H9 (cell line): ENCODE results near the gene OGFOD1. TPM values are rescaled to one million over a fixed set of nuclear protein-coding genes. Genes with fewer than 3 reads are reported as not detected.
"Not testable (repeated sequence)": the region's sequence is repeated elsewhere in the genome, so short reads cannot be mapped to it uniquely, and the experiment has no call there.

Experiments
- DNase-seq: peaks from one replicate; pipeline ENCODE4 v3.0.0-alpha.2; 2017
- H2AFZ ChIP-seq: one replicate; pipeline ENCODE4 v1.6.1; 2013; ENCODE audit warnings: mild to moderate bottlenecking, low read length, control low read depth, moderate library complexity
- H2AK5ac ChIP-seq: 2 replicates; pipeline ENCODE4 v1.6.1; 2013; ENCODE audit warnings: low read length, control low read depth, mixed read lengths; ENCODE audit not compliant: insufficient read length
- H2BK120ac ChIP-seq: one replicate; pipeline ENCODE4 v1.6.1; 2013; ENCODE audit warnings: low read depth, mild to moderate bottlenecking, low read length, control low read depth, inconsistent platforms; ENCODE audit not compliant: poor library complexity, severe bottlenecking
- H2BK12ac ChIP-seq: 2 replicates; pipeline ENCODE4 v1.6.1; 2013; ENCODE audit warnings: low read length, control low read depth, mixed read lengths, low read depth; ENCODE audit not compliant: insufficient read length
- H2BK15ac ChIP-seq: 2 replicates; pipeline ENCODE4 v1.6.1; 2013; ENCODE audit warnings: low read depth, low read length, control low read depth
- H2BK20ac ChIP-seq: one replicate; pipeline ENCODE4 v1.6.1; 2013; ENCODE audit warnings: low read depth, mild to moderate bottlenecking, low read length, control low read depth, inconsistent platforms; ENCODE audit not compliant: poor library complexity, severe bottlenecking
- H2BK5ac ChIP-seq: 2 replicates; pipeline ENCODE4 v1.6.1; 2013; ENCODE audit warnings: low read length, control low read depth, mixed read lengths; ENCODE audit not compliant: insufficient read length
- H3K14ac ChIP-seq: 2 replicates; pipeline ENCODE4 v1.6.1; 2013; ENCODE audit warnings: low read length, control low read depth; ENCODE audit not compliant: insufficient read depth
- H3K18ac ChIP-seq: 2 replicates; pipeline ENCODE4 v1.6.1; 2013; ENCODE audit warnings: low read depth, mild to moderate bottlenecking, mixed read lengths, low read length, control low read depth; ENCODE audit not compliant: insufficient read length
- H3K23ac ChIP-seq: 2 replicates; pipeline ENCODE4 v1.6.1; 2013; ENCODE audit warnings: low read length, control low read depth, mixed read lengths, low read depth; ENCODE audit not compliant: insufficient read length
- H3K23me2 ChIP-seq: 2 replicates; pipeline ENCODE4 v1.6.1; 2013; ENCODE audit warnings: low read depth, mild to moderate bottlenecking, mixed read lengths, low read length, control low read depth; ENCODE audit not compliant: insufficient read length, poor library complexity, severe bottlenecking
- H3K27ac ChIP-seq: 2 replicates; pipeline ENCODE4 v1.5.1; 2013; ENCODE audit warnings: low read length, control low read depth, mixed read lengths, low read depth; ENCODE audit not compliant: insufficient read length
- H3K27me3 ChIP-seq: 2 replicates; pipeline ENCODE4 v1.6.1; 2013; ENCODE audit warnings: low read length, control low read depth, inconsistent platforms; ENCODE audit not compliant: insufficient read depth
- H3K4ac ChIP-seq: 2 replicates; pipeline ENCODE4 v1.6.1; 2013; ENCODE audit warnings: low read depth, mild to moderate bottlenecking, control low read depth, inconsistent platforms, low read length, moderate library complexity
- H3K4me1 ChIP-seq: 2 replicates; pipeline ENCODE4 v1.6.1; 2013; ENCODE audit warnings: low read length, control low read depth, inconsistent platforms; ENCODE audit not compliant: insufficient read depth
- H3K4me2 ChIP-seq: 2 replicates; pipeline ENCODE4 v1.6.1; 2013; ENCODE audit warnings: low read length, control low read depth, mixed read lengths; ENCODE audit not compliant: insufficient read length, insufficient read depth
- H3K56ac ChIP-seq: 2 replicates; pipeline ENCODE4 v1.6.1; 2013; ENCODE audit warnings: low read depth, mild to moderate bottlenecking, mixed read lengths, low read length, control low read depth; ENCODE audit not compliant: insufficient read length
- H3K79me1 ChIP-seq: 2 replicates; pipeline ENCODE4 v1.6.1; 2013; ENCODE audit warnings: low read depth, mild to moderate bottlenecking, moderate library complexity, low read length, control low read depth, inconsistent platforms; ENCODE audit not compliant: insufficient read depth, poor library complexity, severe bottlenecking
- H3K79me2 ChIP-seq: 2 replicates; pipeline ENCODE4 v1.6.1; 2013; ENCODE audit warnings: low read length, control low read depth, inconsistent platforms; ENCODE audit not compliant: insufficient read depth
- H3K9ac ChIP-seq: 2 replicates; pipeline ENCODE4 v1.6.1; 2013; ENCODE audit warnings: low read length, control low read depth, mixed read lengths; ENCODE audit not compliant: insufficient read length; ENCODE audit errors: extremely low read depth
- H3K9me3 ChIP-seq: one replicate; pipeline ENCODE4 v1.6.1; 2013; ENCODE audit warnings: low read depth, low read length, inconsistent platforms; ENCODE audit not compliant: control insufficient read depth
- H3T11ph ChIP-seq: one replicate; pipeline ENCODE4 v1.6.1; 2013; ENCODE audit warnings: mild to moderate bottlenecking, low read length, control low read depth, inconsistent platforms
- H4K20me1 ChIP-seq: one replicate; pipeline ENCODE4 v1.6.1; 2013; ENCODE audit not compliant: control insufficient read depth, insufficient read length, insufficient read depth
- H4K5ac ChIP-seq: 2 replicates; pipeline ENCODE4 v1.6.1; 2013; ENCODE audit warnings: low read depth, mild to moderate bottlenecking, mixed read lengths, low read length, control low read depth; ENCODE audit not compliant: insufficient read length
- H4K8ac ChIP-seq: replicated peaks from 2 replicates; pipeline ENCODE4 v1.6.1; 2013; ENCODE audit warnings: low read length, control low read depth, mixed read lengths, low read depth; ENCODE audit not compliant: insufficient read length
- H4K91ac ChIP-seq: 2 replicates; pipeline ENCODE4 v1.6.1; 2013; ENCODE audit warnings: low read depth, mild to moderate bottlenecking, moderate library complexity, mixed read lengths, low read length, control low read depth; ENCODE audit not compliant: insufficient read length
- H3K27ac Mint-ChIP-seq, 3 experiments: 2 replicates in 2 of 3; 3 replicates in 1 of 3; pipeline ENCODE4 v1.8.0; 2020 to 2021; ENCODE audit warnings: mixed read lengths in 3 of 3, mild to moderate bottlenecking in 1 of 3, moderate library complexity in 1 of 3
- H3K27me3 Mint-ChIP-seq: 2 replicates; pipeline ENCODE4 v1.8.0; 2021; ENCODE audit warnings: low read depth, mild to moderate bottlenecking, moderate library complexity, mixed read lengths
- H3K36me3 Mint-ChIP-seq, 3 experiments: 2 replicates in 2 of 3; 3 replicates in 1 of 3; pipeline ENCODE4 v1.8.0; 2020 to 2021; ENCODE audit warnings: low read depth in 3 of 3, mixed read lengths in 3 of 3; ENCODE audit not compliant: insufficient read depth in 1 of 3
- H3K4me1 Mint-ChIP-seq, 2 experiments: 2 replicates each; pipeline ENCODE4 v1.8.0; 2020; ENCODE audit warnings: mixed read lengths in 2 of 2
- H3K4me3 Mint-ChIP-seq, 2 experiments: 2 replicates in 1 of 2; 3 replicates in 1 of 2; pipeline ENCODE4 v1.8.0; 2020 to 2021; ENCODE audit warnings: mild to moderate bottlenecking in 2 of 2, mixed read lengths in 2 of 2, moderate library complexity in 1 of 2
- H3K9me3 Mint-ChIP-seq, 2 experiments: 2 replicates in 1 of 2; 3 replicates in 1 of 2; pipeline ENCODE4 v1.8.0; 2020; ENCODE audit warnings: mild to moderate bottlenecking in 2 of 2, mixed read lengths in 2 of 2, moderate library complexity in 1 of 2
- WGBS: extraction: QIAGEN DNeasy Blood & Tissue Kit; methylation state at CpG from one replicate; pipeline ENCODE4 v1.1.7; 2013; ENCODE audit warnings: missing lambda C conversion rate, low lambda C conversion rate, mixed read lengths; ENCODE audit not compliant: insufficient read length; ENCODE audit errors: extremely low coverage; 5-methylcytosine and 5-hydroxymethylcytosine counted together
- total RNA-seq: library from RNA; stranded (reverse); gene quantifications from 2 replicates; pipeline ENCODE4 v1.2.1, GENCODE V29; 2021
- TF ChIP-seq, protein P1 (sequence below): fragments of 200-600 bp; sonication (generic); conservative IDR thresholded peaks from 3 replicates; pipeline ENCODE4 v1.8.0; 2021; ENCODE audit warnings: antibody characterized with exemption, mild to moderate bottlenecking

Gene OGFOD1
- total RNA-seq, 1 experiment from 2014 or later: 66.5 TPM

GRCh38 chr16:56488035-56488434 is 36.7 kb downstream of the OGFOD1 start:
- Mint-ChIP-seq H3K27ac (no peak overlapping the region), H3K27me3 (no peaks in the 10 kb centered on the region), H3K4me3 (no peak overlapping the region), H3K9me3 (no peaks in the 10 kb centered on the region), H3K36me3 (no peaks in the 10 kb centered on the region; a peak in 1 of 7 replicates), H3K4me1 (no peaks in the 10 kb centered on the region)
- Histone ChIP-seq H2BK20ac (no peak overlapping the region), H3K27me3 (no peaks in the 10 kb centered on the region), H2BK5ac (no peak overlapping the region), H3K79me2 (no peaks in the 10 kb centered on the region), H3K9me3 (no peaks in the 10 kb centered on the region), H3K4me1 (no peaks in the 10 kb centered on the region), H2BK12ac (no peak overlapping the region), H2BK15ac (no peak overlapping the region), H3K4ac (no peak overlapping the region), H4K5ac (no peak overlapping the region), H3K79me1 (no peaks in the 10 kb centered on the region), H3K56ac (no peak overlapping the region), H3K14ac (no peak overlapping the region), H2AK5ac (no peak overlapping the region), H3K23ac (no peak overlapping the region), H3T11ph (no peak overlapping the region), H4K8ac (no peak overlapping the region), H4K20me1 (no peaks in the 10 kb centered on the region), H3K4me2 (no peak overlapping the region), H3K18ac (no peak overlapping the region), H2AFZ (no peak overlapping the region), H3K23me2 (no peaks in the 10 kb centered on the region), H3K27ac (no peak overlapping the region), H2BK120ac (no peak overlapping the region), H4K91ac (no peak overlapping the region), H3K9ac (no peak overlapping the region)
- no CpG with 5 or more reads among the region's 5 CpGs for WGBS
- TF ChIP-seq, protein P1, sequence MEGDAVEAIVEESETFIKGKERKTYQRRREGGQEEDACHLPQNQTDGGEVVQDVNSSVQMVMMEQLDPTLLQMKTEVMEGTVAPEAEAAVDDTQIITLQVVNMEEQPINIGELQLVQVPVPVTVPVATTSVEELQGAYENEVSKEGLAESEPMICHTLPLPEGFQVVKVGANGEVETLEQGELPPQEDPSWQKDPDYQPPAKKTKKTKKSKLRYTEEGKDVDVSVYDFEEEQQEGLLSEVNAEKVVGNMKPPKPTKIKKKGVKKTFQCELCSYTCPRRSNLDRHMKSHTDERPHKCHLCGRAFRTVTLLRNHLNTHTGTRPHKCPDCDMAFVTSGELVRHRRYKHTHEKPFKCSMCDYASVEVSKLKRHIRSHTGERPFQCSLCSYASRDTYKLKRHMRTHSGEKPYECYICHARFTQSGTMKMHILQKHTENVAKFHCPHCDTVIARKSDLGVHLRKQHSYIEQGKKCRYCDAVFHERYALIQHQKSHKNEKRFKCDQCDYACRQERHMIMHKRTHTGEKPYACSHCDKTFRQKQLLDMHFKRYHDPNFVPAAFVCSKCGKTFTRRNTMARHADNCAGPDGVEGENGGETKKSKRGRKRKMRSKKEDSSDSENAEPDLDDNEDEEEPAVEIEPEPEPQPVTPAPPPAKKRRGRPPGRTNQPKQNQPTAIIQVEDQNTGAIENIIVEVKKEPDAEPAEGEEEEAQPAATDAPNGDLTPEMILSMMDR: no peak
- DNase-seq: no peak

DNA sequence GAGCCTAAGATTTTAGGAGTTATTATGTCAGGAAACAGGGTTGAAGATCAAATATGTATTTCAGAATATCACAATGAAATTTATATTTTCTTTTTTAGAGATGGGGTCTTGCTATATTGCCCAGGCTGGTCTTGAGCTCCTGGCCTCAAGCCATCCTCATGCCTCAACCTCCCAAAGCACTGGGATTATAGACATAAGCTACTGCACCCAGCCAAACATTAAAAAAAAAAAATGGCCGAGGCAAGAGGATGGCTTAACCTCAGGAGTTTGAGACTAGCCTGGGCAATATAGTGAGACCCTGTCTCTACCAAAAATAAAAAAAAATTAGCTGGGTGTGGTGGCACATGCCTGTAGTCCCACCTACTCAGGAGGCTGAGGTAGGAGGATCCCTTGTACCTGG is 37.5 kb downstream of the OGFOD1 start:
- not testable (repeated sequence) for H3T11ph ChIP-seq, H3K18ac ChIP-seq, H3K56ac ChIP-seq, H3K23me2 ChIP-seq, H4K5ac ChIP-seq, H4K91ac ChIP-seq, H3K27ac ChIP-seq, H3K9me3 Mint-ChIP-seq, H4K20me1 ChIP-seq, H2BK120ac ChIP-seq, H2BK5ac ChIP-seq, H3K79me1 ChIP-seq, H4K8ac ChIP-seq, H2AK5ac ChIP-seq, H3K36me3 Mint-ChIP-seq, H3K9ac ChIP-seq, H2AFZ ChIP-seq, H3K27me3 Mint-ChIP-seq, H3K14ac ChIP-seq, H3K4me3 Mint-ChIP-seq, H2BK20ac ChIP-seq, H3K79me2 ChIP-seq, H2BK12ac ChIP-seq, H3K23ac ChIP-seq, H2BK15ac ChIP-seq, H3K27ac Mint-ChIP-seq, H3K4me1 ChIP-seq, H3K27me3 ChIP-seq, H3K4ac ChIP-seq, H3K9me3 ChIP-seq, H3K4me2 ChIP-seq, DNase-seq, H3K4me1 Mint-ChIP-seq
- no CpG with 5 or more reads among the region's 1 CpG for WGBS
